Astrocyte of the cerebellum (primary cell): ENCODE measurements around the gene POU4F3.
A peak's percentile ranks its signal among the peaks of the same experiment; 100 is the strongest.

ENCODE experiments used
- DNase-seq: peaks from one replicate; pipeline ENCODE4 v3.0.0-alpha.2; 2011; ENCODE audit warnings: low read depth
- H3K4me3 ChIP-seq: 2 replicates; pipeline ENCODE4 v1.5.1; 2011; ENCODE audit warnings: mild to moderate bottlenecking, low read depth, low read length, moderate library complexity
- CTCF ChIP-seq: IDR thresholded peaks from 2 replicates; pipeline ENCODE4 v1.5.1; 2012; ENCODE audit warnings: low read length, low read depth, moderate library complexity, mild to moderate bottlenecking; ENCODE audit errors: missing control alignments
- in situ Hi-C: cut with HindIII; loops from 2 replicates; pipeline ENCODE4 v1.10.0; 2017; ENCODE audit warnings: low sequenced_read_pairs

POU4F3 gene

GRCh38 chr5:146337264-146337904 lies 1.3 kb upstream of the POU4F3 start:
- H3K4me3 ChIP-seq, result no peak overlapping the region
- in situ Hi-C loops, result no loop called here
- DNase-seq, result no peak
- TF ChIP-seq CTCF, result no peak

- DNase-seq, result no peak
- no peak overlapping the region for H3K4me3 ChIP-seq
- TF ChIP-seq CTCF, result no peak
- in situ Hi-C loops, result no loop called here
These were observed 711 bp upstream of the POU4F3 start for GRCh38 chr5:146337928-146338327.

GRCh38 chr5:146339715-146340259 lies 1.1 kb downstream of the POU4F3 start:
- DNase-seq, result no peak
- no peak for TF ChIP-seq CTCF
- H3K4me3 ChIP-seq, result peak overlapping the region; percentile 20
- in situ Hi-C loops, result no loop called here

- TF ChIP-seq CTCF, result no peak
- H3K4me3 ChIP-seq, result peak overlapping the region; percentile 20
- in situ Hi-C loops, result no loop called here
- DNase-seq, result peak; percentile 41
These were observed 1.8 kb downstream of the POU4F3 start for GRCh38 chr5:146340260-146341081.

GRCh38 chr5:146341854-146342253 lies 3.2 kb downstream of the POU4F3 start:
- no peak overlapping the region for H3K4me3 ChIP-seq
- no peak for TF ChIP-seq CTCF
- DNase-seq, result no peak
- in situ Hi-C loops, result no loop called here

- in situ Hi-C loops, result no loop called here
- TF ChIP-seq CTCF, result no peak
These were observed 3.9 kb downstream of the POU4F3 start for GRCh38 chr5:146342519-146342881.

More at GRCh38 chr5:146342519-146342881, 3.9 kb downstream of the POU4F3 start:
- no peak for DNase-seq
- no peak overlapping the region for H3K4me3 ChIP-seq
